Stomach (tissue), 9 donors: ENCODE measurements around the gene SGTB. TPM values are rescaled to one million over a fixed set of nuclear protein-coding genes. Genes with fewer than 3 reads are reported as not detected.
"Not testable (repeated sequence)": the region's sequence is repeated elsewhere in the genome, so short reads cannot be mapped to it uniquely, and the experiment has no call there.

ENCODE experiments used
- DNase-seq, 2 donors: peaks; one replicate each; pipeline versions ENCODE4 v3.0.0 to v3.0.0-alpha.2; 2013 to 2019
- H3K27ac ChIP-seq, 5 donors: fragments of 200-600 bp in 4 of 5; sonication (generic) in 4 of 5; one replicate each; pipeline ENCODE4 v1.5.1; 2013 to 2019; ENCODE audit warnings: mild to moderate bottlenecking in 1 of 5, moderate library complexity in 1 of 5
- H3K27me3 ChIP-seq, 3 donors: fragments of 200-600 bp; sonication (generic); one replicate each; pipeline ENCODE4 v1.5.1; 2017 to 2019; ENCODE audit warnings: mixed run types in 1 of 3
- H3K36me3 ChIP-seq, 4 donors: fragments of 200-600 bp; sonication (generic); 1 replicate in 3 of 4; 2 replicates in 1 of 4; pipeline ENCODE4 v1.5.1; 2016 to 2019
- H3K4me1 ChIP-seq, 4 donors: fragments of 200-600 bp; sonication (generic); one replicate each; pipeline ENCODE4 v1.5.1; 2016 to 2019
- H3K4me3 ChIP-seq, 4 donors: fragments of 200-600 bp; sonication (generic) in 3 of 4; one replicate each; pipeline ENCODE4 v1.5.1; 2016 to 2019; ENCODE audit warnings: mild to moderate bottlenecking in 1 of 4
- H3K9me3 ChIP-seq, 4 donors: fragments of 200-600 bp; sonication (generic); one replicate each; pipeline ENCODE4 v1.5.1; 2016 to 2019
- EP300 ChIP-seq: sonication (generic); formaldehyde crosslinking; IDR thresholded peaks from one replicate; pipeline ENCODE4 v1.6.1; 2017; ENCODE audit warnings: antibody characterized with exemption
- POLR2A ChIP-seq, 4 donors: fragments of 450-650 bp; IDR thresholded peaks; one replicate each; pipeline ENCODE4 v1.6.1; 2016; ENCODE audit warnings: antibody characterized with exemption in 4 of 4, control low read depth in 2 of 4, mild to moderate bottlenecking in 1 of 4, moderate library complexity in 1 of 4
- POLR2AphosphoS5 ChIP-seq, 3 donors: sonication (generic); formaldehyde crosslinking; IDR thresholded peaks; one replicate each; pipeline ENCODE4 v1.6.1; 2016; ENCODE audit warnings: antibody characterized with exemption in 3 of 3
- WGBS, 5 donors: extraction: QIAGEN DNeasy Blood & Tissue Kit in 3 of 5; methylation state at CpG; one replicate each; pipeline versions ENCODE4 v1.1.5 to v1.1.7; 2013 to 2018; 5-methylcytosine and 5-hydroxymethylcytosine counted together
- intact Hi-C: fragments of 100-400 bp; cut with DNase I; formaldehyde crosslinking; loops from one replicate; pipeline ENCODE4 v1.15.1; 2023; ENCODE audit warnings: low total_unique reads
- polyA plus RNA-seq, 3 donors: library from polyadenylated mRNA; stranded (reverse); fragments of 200-250 nt; gene quantifications; one replicate each; pipeline ENCODE4 v1.2.3, GENCODE V29; 2013
- total RNA-seq, 5 donors: library from RNA; depleted of rRNA; stranded (reverse); fragments of >200 nt; gene quantifications; one replicate each; pipeline versions ENCODE4 v1.1.0 to v1.2.3, GENCODE V29; 2014 to 2016
- TF ChIP-seq, protein P1 (sequence below), 7 experiments: fragments of 450-650 bp in 4 of 7; fragments of 200-600 bp in 3 of 7; sonication (generic) in 3 of 7; IDR thresholded peaks; one replicate each; pipeline ENCODE4 v1.5.1; 2016 to 2019; ENCODE audit warnings: antibody characterized with exemption in 7 of 7, control low read depth in 2 of 7, mild to moderate bottlenecking in 1 of 7
- donor health status: healthy with polysubstance abuse.
- donor health status: Bipolar disorder and iron deficiency.
- donor health status: healthy.

SGTB gene
- total and polyA plus RNA-seq, 8 donors, result 1.1 to 39.7 (median 3.6) TPM; not detected in 1

DNA sequence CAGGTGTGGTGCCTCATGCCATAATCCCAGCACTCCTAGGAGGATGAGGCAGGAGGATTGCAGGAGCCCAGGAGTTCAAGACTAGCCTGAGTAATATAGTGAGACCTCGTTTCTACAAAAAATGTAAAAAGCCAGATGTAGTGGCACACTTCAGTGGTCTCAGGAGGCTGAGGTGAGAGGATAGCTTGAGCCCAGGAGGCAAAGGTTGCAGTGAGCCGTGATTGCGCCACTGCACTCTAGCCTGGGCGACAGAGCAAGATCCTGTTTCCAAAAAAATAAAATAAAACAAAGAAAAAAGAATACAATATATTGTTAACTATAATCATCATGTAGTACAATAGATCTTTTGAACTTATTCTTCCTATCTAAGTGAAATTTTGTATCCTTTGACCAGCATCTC is 16.4 kb upstream of the SGTB start:
- H3K27ac ChIP-seq, result no peak overlapping the region
- TF ChIP-seq EP300 (no peak), POLR2A (IDR thresholded peaks at IDR 0.05) (no peak), POLR2AphosphoS5 (IDR thresholded peaks at IDR 0.05) (no peak)
- TF ChIP-seq, protein P1, sequence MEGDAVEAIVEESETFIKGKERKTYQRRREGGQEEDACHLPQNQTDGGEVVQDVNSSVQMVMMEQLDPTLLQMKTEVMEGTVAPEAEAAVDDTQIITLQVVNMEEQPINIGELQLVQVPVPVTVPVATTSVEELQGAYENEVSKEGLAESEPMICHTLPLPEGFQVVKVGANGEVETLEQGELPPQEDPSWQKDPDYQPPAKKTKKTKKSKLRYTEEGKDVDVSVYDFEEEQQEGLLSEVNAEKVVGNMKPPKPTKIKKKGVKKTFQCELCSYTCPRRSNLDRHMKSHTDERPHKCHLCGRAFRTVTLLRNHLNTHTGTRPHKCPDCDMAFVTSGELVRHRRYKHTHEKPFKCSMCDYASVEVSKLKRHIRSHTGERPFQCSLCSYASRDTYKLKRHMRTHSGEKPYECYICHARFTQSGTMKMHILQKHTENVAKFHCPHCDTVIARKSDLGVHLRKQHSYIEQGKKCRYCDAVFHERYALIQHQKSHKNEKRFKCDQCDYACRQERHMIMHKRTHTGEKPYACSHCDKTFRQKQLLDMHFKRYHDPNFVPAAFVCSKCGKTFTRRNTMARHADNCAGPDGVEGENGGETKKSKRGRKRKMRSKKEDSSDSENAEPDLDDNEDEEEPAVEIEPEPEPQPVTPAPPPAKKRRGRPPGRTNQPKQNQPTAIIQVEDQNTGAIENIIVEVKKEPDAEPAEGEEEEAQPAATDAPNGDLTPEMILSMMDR (IDR thresholded peaks at IDR 0.05), result no peak
- intact Hi-C loops, result no loop called here
- DNase-seq, result no peak
- H3K36me3 ChIP-seq, result no peaks in the 10 kb centered on the region
- H3K27me3 ChIP-seq, result no peaks in the 10 kb centered on the region
- peaks cover 0 to 7% (median 3%) of the 10 kb centered on the region in 4 donors for H3K4me1 ChIP-seq
- no peaks in the 10 kb centered on the region for H3K9me3 ChIP-seq
- 73 to 92% (median 79%) methylated on average over 4 of the region's 4 CpGs for WGBS, 5 donors
- H3K4me3 ChIP-seq, result no peak overlapping the region

DNA sequence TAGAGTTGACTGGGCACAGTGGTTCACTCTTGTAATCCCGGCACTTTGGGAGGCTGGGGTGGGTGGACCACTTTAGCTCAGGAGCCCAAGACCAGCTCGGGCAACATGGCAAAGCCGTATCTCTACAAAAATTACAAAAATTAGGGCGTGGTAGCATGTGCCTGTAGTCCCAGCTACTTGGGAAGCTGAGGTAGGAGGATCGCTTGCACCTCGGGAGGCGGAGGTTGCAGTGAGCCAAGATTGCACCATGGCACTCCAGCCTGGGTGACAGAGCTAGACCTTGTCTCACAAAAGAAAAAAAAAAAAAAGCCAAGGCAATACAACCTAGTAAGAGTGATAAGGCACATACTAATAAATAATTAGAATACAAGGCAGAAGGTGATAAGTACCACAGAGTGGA is 15.9 kb upstream of the SGTB start:
- intact Hi-C loops, result no loop called here
- H3K36me3 ChIP-seq, result no peaks in the 10 kb centered on the region
- 38 to 70% (median 63%) methylated on average over 7 of the region's 7 CpGs for WGBS, 5 donors

DNA sequence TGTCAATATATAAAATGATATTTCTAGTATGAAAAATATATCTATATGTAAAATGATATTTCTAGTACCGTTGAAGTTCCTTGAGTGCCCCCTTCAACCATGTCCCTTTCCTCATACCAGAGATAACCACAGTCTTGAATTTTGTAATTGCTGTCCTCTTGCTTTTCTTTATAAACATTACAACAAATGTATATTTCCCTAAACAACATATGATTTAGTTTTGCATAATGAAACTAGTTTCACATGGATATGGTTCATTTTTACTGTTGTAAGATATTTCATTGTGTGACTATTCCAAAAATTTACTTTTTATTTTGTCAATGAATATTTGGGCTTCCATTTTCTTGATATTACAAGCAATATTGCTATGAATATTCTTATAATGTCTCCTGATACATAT is 14.1 kb upstream of the SGTB start:
- intact Hi-C loops, result no loop called here
- no peak for DNase-seq
- TF ChIP-seq POLR2AphosphoS5 (IDR thresholded peaks at IDR 0.05), result no peak
- no peak for TF ChIP-seq EP300
- TF ChIP-seq, protein P1 (IDR thresholded peaks at IDR 0.05), result no peak
- TF ChIP-seq POLR2A (IDR thresholded peaks at IDR 0.05), result no peak
- Histone ChIP-seq H3K27ac (no peak overlapping the region), H3K9me3 (no peaks in the 10 kb centered on the region), H3K4me1 (no peaks in the 10 kb centered on the region), H3K36me3 (no peaks in the 10 kb centered on the region), H3K4me3 (no peak overlapping the region), H3K27me3 (no peaks in the 10 kb centered on the region)
- 81 to 94% (median 89%) methylated on average over 1 of the region's 1 CpG for WGBS, 5 donors

More for the DNA sequence above, 15.9 kb upstream of the SGTB start:
- no peak overlapping the region for H3K27ac ChIP-seq
- no peak overlapping the region for H3K4me3 ChIP-seq
- TF ChIP-seq, protein P1 (IDR thresholded peaks at IDR 0.05), result no peak
- no peak for TF ChIP-seq POLR2AphosphoS5 (IDR thresholded peaks at IDR 0.05)
- no peak for TF ChIP-seq EP300
- TF ChIP-seq POLR2A (IDR thresholded peaks at IDR 0.05), result no peak
- peaks cover 0 to 6% (median 3%) of the 10 kb centered on the region in 4 donors for H3K4me1 ChIP-seq
- no peaks in the 10 kb centered on the region for H3K9me3 ChIP-seq
- H3K27me3 ChIP-seq, result no peaks in the 10 kb centered on the region
- DNase-seq, result no peak

DNA sequence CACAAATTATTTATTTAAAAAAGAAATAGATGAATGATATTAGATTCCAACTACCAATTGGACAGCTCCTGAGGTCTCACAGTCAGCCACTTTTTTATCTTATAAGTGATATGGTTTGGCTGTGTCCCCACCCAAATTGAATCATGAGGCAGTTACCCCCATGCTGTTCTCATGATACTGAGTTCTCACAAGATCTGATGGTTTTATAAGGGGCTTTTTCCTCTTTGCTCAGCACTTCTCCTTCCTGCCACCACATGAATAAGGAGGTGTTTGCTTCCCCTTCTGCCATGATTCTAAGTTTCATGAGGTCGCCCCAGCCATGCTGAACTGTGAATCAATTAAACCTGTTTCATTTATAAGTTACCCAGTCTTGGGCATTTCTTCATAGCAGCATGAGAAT is 13.0 kb upstream of the SGTB start:
- intact Hi-C loops, result no loop called here
- WGBS, 5 donors, result 75 to 92% (median 82%) methylated on average over 1 of the region's 1 CpG
- H3K36me3 ChIP-seq, result no peaks in the 10 kb centered on the region
- TF ChIP-seq, protein P1 (IDR thresholded peaks at IDR 0.05), result no peak
- TF ChIP-seq POLR2A (IDR thresholded peaks at IDR 0.05) (no peak), EP300 (no peak), POLR2AphosphoS5 (IDR thresholded peaks at IDR 0.05) (no peak)
- no peaks in the 10 kb centered on the region for H3K27me3 ChIP-seq
- DNase-seq, result no peak
- no peak overlapping the region for H3K27ac ChIP-seq
- H3K9me3 ChIP-seq, result no peaks in the 10 kb centered on the region
- H3K4me1 ChIP-seq, result no peaks in the 10 kb centered on the region
- H3K4me3 ChIP-seq, result no peak overlapping the region

DNA sequence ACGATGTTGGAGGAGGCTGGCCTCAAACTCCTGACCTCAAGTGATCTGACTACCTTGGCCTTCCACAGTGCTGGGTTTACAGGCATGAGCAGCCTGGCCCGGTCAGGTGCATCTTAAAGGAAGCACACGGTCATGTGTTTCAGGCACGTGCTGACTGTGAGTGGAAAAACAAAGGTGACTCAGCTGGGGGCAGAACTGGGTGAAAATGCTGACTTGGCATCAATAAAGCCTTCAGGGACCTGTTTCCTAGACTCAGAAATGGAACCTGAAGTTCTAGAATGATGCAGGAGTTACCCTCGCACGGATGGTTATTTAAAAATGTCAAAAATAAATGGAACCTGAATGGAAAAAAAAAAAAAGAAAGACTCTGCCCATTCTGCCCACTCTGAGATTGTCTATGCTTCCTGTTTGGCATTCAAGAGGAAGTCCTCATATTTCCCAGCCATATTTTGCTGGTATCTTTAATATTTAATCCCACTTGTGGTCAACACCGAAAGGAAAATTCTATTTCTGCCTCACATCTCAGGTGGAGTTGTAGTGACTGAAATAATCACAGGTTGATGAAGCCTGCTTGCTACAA is 12.4 kb upstream of the SGTB start:
- H3K9me3 ChIP-seq, H3K36me3 ChIP-seq, H3K27ac ChIP-seq, intact Hi-C loops, H3K4me3 ChIP-seq, DNase-seq, H3K27me3 ChIP-seq, H3K4me1 ChIP-seq: not testable (repeated sequence)
- 60 to 80% (median 69%) methylated on average over 6 to 7 of the region's 7 CpGs for WGBS, 5 donors

DNA sequence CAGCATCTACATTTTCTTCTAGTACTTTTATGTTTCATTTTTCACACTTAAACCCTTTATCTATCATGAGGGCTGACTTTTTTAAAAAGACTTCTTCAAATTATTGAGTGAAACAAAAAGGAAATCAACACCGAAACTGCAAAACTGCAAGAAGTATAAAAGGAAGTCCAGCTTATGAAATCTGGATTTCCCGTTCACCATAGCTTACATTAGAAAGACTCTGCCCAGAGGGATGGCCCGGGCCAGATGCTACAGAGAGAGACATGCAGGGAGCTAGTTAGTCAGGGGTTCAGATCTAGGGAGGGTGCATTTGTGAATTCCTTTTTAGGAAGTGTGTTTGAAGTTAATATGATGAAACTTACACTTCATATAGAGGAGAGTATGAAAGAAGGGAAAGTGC is 10.1 kb upstream of the SGTB start:
- H3K36me3 ChIP-seq, H3K4me3 ChIP-seq, H3K27me3 ChIP-seq, H3K9me3 ChIP-seq, H3K4me1 ChIP-seq, DNase-seq, intact Hi-C loops, H3K27ac ChIP-seq: not testable (repeated sequence)
- WGBS, 5 donors, result 85 to 90% (median 89%) methylated on average over 3 of the region's 3 CpGs
